ENCODE results near the gene B3GALT6.
A peak's percentile ranks its signal among the peaks of the same experiment; 100 is the strongest.

B3GALT6 gene

DNA sequence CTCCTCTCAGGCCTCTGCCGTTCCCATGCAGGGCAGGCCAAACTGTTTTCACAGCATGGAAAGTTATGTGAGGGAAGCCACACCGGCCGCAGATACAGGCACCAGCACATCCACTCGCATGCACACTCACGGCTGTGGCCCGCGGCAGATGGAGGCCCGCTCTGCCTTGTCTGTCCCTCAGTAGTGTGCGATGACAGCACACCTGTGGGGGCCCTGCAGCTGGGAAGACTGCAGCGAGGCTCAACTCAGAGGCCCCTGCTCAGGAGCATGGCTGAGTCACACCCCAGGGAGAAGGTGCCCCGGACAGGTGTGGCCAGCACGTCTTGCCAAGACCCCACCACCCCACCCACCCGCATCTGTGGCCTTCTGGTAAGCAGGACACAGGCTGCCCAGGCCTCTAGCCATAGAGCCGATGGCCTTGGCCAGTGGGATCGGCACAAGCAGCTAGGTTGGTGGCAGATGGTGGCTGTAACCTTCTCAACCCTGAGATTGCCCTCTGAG is 42.9 kb downstream of the B3GALT6 start:
- H3K27ac ChIP-seq: no peak overlapping the region
- TF ChIP-seq, protein P1, sequence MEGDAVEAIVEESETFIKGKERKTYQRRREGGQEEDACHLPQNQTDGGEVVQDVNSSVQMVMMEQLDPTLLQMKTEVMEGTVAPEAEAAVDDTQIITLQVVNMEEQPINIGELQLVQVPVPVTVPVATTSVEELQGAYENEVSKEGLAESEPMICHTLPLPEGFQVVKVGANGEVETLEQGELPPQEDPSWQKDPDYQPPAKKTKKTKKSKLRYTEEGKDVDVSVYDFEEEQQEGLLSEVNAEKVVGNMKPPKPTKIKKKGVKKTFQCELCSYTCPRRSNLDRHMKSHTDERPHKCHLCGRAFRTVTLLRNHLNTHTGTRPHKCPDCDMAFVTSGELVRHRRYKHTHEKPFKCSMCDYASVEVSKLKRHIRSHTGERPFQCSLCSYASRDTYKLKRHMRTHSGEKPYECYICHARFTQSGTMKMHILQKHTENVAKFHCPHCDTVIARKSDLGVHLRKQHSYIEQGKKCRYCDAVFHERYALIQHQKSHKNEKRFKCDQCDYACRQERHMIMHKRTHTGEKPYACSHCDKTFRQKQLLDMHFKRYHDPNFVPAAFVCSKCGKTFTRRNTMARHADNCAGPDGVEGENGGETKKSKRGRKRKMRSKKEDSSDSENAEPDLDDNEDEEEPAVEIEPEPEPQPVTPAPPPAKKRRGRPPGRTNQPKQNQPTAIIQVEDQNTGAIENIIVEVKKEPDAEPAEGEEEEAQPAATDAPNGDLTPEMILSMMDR (IDR thresholded peaks at IDR 0.05; ENCODE audit: low read depth, low read length, missing control alignments): no peak
- H3K36me3 ChIP-seq (replicated peaks): peaks cover 9% of the 10 kb centered on the region
- in situ Hi-C loops (cut with HindIII; ENCODE audit: low pct_ligation_motif_present, low sequenced_read_pairs): no loop called here
- no peak overlapping the region for H3K4me3 ChIP-seq (ENCODE audit: low read depth, low read length)
- H3K27me3 ChIP-seq (replicated peaks): no peaks in the 10 kb centered on the region
- no peak for DNase-seq

DNA sequence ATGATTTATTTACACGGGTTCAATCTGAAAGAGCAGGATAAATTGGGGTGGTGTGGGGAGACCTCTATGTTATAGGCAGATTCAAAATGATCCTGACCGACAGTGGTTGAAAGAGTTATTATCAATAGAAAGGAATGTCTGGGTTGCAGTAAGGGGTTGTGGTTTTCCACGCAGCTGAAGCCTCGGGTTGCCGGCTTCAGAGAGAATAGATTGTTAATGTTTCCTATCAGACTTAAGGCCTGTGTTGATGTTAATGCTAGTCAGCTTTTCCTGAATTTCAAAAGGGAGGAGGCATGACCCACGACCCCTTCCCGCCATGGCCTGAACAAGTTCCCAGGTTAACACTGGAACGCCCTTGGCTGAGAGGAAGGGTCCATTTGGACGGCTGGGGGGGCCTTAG is 43.8 kb downstream of the B3GALT6 start:
- DNase-seq: peak; percentile 34
- TF ChIP-seq, protein P1 (IDR thresholded peaks at IDR 0.05; ENCODE audit: low read depth, low read length, missing control alignments): no peak
- Histone ChIP-seq H3K27me3 (replicated peaks) (no peaks in the 10 kb centered on the region), H3K27ac (no peak overlapping the region), H3K36me3 (replicated peaks) (peaks cover 9% of the 10 kb centered on the region), H3K4me3 (ENCODE audit: low read depth, low read length) (no peak overlapping the region)
- in situ Hi-C loops (cut with HindIII; ENCODE audit: low pct_ligation_motif_present, low sequenced_read_pairs): no loop called here

DNA sequence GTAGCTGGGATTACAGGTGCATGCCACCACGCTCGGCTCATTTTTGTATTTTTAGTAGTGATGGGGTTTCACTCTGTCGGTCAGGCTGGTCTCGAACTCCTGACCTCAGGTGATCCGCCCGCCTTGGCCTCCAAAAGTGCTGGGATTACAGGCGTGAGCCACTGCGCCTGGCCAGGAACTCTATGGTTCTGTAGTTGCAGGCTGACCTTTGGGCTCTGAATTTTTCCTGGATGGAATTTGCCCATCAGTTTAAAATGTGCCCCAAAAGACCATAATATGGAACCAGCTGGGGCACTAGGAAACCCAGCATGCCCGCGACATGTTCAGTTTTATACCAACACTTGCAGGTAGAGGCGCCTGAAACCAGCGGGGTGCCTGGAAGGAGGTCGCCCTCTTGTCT is 46.6 kb downstream of the B3GALT6 start:
- in situ Hi-C loops (cut with HindIII; ENCODE audit: low pct_ligation_motif_present, low sequenced_read_pairs): no loop called here
- no peaks in the 10 kb centered on the region for H3K27me3 ChIP-seq (replicated peaks)
- H3K4me3 ChIP-seq (ENCODE audit: low read depth, low read length): no peak overlapping the region
- no peak overlapping the region for H3K27ac ChIP-seq
- H3K36me3 ChIP-seq (replicated peaks): no peaks in the 10 kb centered on the region
- TF ChIP-seq, protein P1 (IDR thresholded peaks at IDR 0.05; ENCODE audit: low read depth, low read length, missing control alignments): no peak
- no peak for DNase-seq

DNA sequence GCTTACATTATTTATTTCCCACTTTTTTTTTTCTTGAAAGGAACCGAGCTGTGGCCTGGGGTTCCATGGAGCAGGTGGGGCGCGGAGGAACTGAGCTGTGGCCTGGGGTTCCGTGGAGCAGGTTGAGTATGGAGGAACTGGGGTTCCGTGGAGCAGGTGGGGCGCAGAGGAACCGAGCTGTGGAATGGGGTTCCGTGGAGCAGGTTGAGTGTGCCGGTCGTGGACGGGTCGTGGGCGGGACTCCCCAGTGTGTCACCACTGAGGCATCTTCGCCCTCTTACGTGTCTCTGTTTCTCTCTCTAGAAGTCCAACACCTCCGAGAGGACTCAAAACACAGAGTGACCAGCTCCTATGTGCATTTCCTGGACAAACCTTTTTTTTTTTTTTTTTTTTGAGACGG is 47.0 kb downstream of the B3GALT6 start:
- in situ Hi-C loops (cut with HindIII; ENCODE audit: low pct_ligation_motif_present, low sequenced_read_pairs): no loop called here
- H3K4me3 ChIP-seq (ENCODE audit: low read depth, low read length): no peak overlapping the region

DNA sequence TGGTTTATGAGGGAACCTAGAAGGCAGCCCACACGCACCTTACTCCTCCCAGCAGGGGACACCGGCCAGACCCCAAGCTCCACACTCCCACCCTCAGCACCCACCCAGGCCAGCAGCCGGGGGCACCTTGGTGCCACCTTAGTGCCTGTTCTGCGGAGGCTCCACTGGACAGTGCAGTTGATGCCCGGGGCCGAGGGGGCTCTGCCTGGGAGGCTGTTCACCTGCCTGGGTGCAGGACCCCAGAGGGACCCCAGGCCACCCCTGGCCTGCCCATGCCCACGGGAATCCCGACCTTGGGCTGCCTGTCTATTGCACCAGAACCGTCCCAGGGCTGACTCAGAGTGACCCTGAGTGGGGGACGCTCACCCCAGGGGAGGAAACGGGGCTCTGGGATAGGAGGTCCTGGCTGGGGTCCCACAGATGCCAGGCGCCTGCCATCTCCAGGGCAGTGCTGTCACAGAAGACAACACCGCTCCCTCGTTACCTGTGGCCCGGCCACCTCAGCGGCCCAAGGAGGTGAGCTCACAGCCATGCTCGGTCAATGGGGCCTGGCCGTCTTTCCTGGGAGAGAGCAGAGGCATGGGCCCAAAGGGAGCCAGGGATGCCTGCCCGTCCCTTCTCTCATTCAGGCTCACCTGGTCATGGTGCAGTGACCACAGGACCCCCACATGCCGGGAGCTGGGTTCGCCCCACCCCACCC is 48.9 kb downstream of the B3GALT6 start:
- in situ Hi-C loops (cut with HindIII; ENCODE audit: low pct_ligation_motif_present, low sequenced_read_pairs): no loop called here
- H3K4me3 ChIP-seq (ENCODE audit: low read depth, low read length): no peak overlapping the region
- no peaks in the 10 kb centered on the region for H3K36me3 ChIP-seq (replicated peaks)
- no peak for DNase-seq
- H3K27me3 ChIP-seq (replicated peaks): no peaks in the 10 kb centered on the region
- H3K27ac ChIP-seq: no peak overlapping the region
- TF ChIP-seq, protein P1 (IDR thresholded peaks at IDR 0.05; ENCODE audit: low read depth, low read length, missing control alignments): no peak

More for the DNA sequence above, 47.0 kb downstream of the B3GALT6 start:
- TF ChIP-seq, protein P1 (IDR thresholded peaks at IDR 0.05; ENCODE audit: low read depth, low read length, missing control alignments): no peak
- H3K27me3 ChIP-seq (replicated peaks): no peaks in the 10 kb centered on the region
- no peaks in the 10 kb centered on the region for H3K36me3 ChIP-seq (replicated peaks)
- DNase-seq: no peak
- no peak overlapping the region for H3K27ac ChIP-seq
